ENCODE measurements around the gene OLFM3.
A peak's percentile ranks its signal among the peaks of the same experiment; 100 is the strongest.

OLFM3 gene

GRCh38 chr1:101959456-101959855 lies 37.3 kb downstream of the OLFM3 start:
- CTCF ChIA-PET = no interaction called here
- DNase-seq (ENCODE audit: extremely low spot score) = no peak
- TF ChIP-seq L3MBTL2 (conservative IDR thresholded peaks at IDR 0.05) (no peak), FOXA1 (IDR thresholded peaks at IDR 0.05) (no peak), SUZ12 (IDR thresholded peaks at IDR 0.05) (no peak), ZNF384 (IDR thresholded peaks at IDR 0.05) (no peak), HDGF (IDR thresholded peaks at IDR 0.05; ENCODE audit: borderline replicate concordance) (no peak), NFRKB (IDR thresholded peaks at IDR 0.05) (no peak), LEF1 (IDR thresholded peaks at IDR 0.05; ENCODE audit: borderline replicate concordance) (no peak), CTBP1 (IDR thresholded peaks at IDR 0.05; ENCODE audit: borderline replicate concordance) (no peak), SP1 (IDR thresholded peaks at IDR 0.05) (no peak)
- TF ChIP-seq, protein P1, sequence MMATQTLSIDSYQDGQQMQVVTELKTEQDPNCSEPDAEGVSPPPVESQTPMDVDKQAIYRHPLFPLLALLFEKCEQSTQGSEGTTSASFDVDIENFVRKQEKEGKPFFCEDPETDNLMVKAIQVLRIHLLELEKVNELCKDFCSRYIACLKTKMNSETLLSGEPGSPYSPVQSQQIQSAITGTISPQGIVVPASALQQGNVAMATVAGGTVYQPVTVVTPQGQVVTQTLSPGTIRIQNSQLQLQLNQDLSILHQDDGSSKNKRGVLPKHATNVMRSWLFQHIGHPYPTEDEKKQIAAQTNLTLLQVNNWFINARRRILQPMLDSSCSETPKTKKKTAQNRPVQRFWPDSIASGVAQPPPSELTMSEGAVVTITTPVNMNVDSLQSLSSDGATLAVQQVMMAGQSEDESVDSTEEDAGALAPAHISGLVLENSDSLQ (IDR thresholded peaks at IDR 0.05) = no peak
- POLR2A ChIA-PET = no interaction called here

- ChIA-PET CTCF (no interaction called here), POLR2A (no interaction called here)
- TF ChIP-seq LEF1 (IDR thresholded peaks at IDR 0.05; ENCODE audit: borderline replicate concordance) (no peak), SP1 (IDR thresholded peaks at IDR 0.05) (no peak), CTBP1 (IDR thresholded peaks at IDR 0.05; ENCODE audit: borderline replicate concordance) (no peak), L3MBTL2 (conservative IDR thresholded peaks at IDR 0.05) (no peak), ELF4 (IDR thresholded peaks at IDR 0.05) (no peak), ZNF384 (IDR thresholded peaks at IDR 0.05) (no peak), NFRKB (IDR thresholded peaks at IDR 0.05) (no peak), FOXM1 (IDR thresholded peaks at IDR 0.05; ENCODE audit: borderline replicate concordance) (no peak), FOXK2 (IDR thresholded peaks at IDR 0.05) (no peak), ARNT (IDR thresholded peaks at IDR 0.05) (no peak), FOXA1 (IDR thresholded peaks at IDR 0.05) (no peak), BHLHE40 (IDR thresholded peaks at IDR 0.05; ENCODE audit: borderline replicate concordance) (no peak), HDGF (IDR thresholded peaks at IDR 0.05; ENCODE audit: borderline replicate concordance) (no peak), TARDBP (IDR thresholded peaks at IDR 0.05) (no peak), SUZ12 (IDR thresholded peaks at IDR 0.05) (no peak)
- TF ChIP-seq, protein P1 (IDR thresholded peaks at IDR 0.05) = no peak
- no peak for DNase-seq (ENCODE audit: extremely low spot score)
These were observed 39.0 kb downstream of the OLFM3 start for GRCh38 chr1:101957771-101958170.

- POLR2A ChIA-PET = no interaction called here
- TF ChIP-seq CTBP1 (IDR thresholded peaks at IDR 0.05; ENCODE audit: borderline replicate concordance) = no peak
- no peak for TF ChIP-seq SP1 (IDR thresholded peaks at IDR 0.05)
- TF ChIP-seq TARDBP (IDR thresholded peaks at IDR 0.05) = no peak
- no peak for TF ChIP-seq ELF4 (IDR thresholded peaks at IDR 0.05)
- no peak for TF ChIP-seq ZNF384 (IDR thresholded peaks at IDR 0.05)
- TF ChIP-seq, protein P1 (IDR thresholded peaks at IDR 0.05) = no peak
- no peak for TF ChIP-seq FOXM1 (IDR thresholded peaks at IDR 0.05; ENCODE audit: borderline replicate concordance)
- no peak for TF ChIP-seq ARNT (IDR thresholded peaks at IDR 0.05)
- TF ChIP-seq LEF1 (IDR thresholded peaks at IDR 0.05; ENCODE audit: borderline replicate concordance) = no peak
- no peak for TF ChIP-seq HDGF (IDR thresholded peaks at IDR 0.05; ENCODE audit: borderline replicate concordance)
- no peak for TF ChIP-seq SUZ12 (IDR thresholded peaks at IDR 0.05)
- TF ChIP-seq NFRKB (IDR thresholded peaks at IDR 0.05) = no peak
- no peak for TF ChIP-seq FOXK2 (IDR thresholded peaks at IDR 0.05)
- no peak for TF ChIP-seq BHLHE40 (IDR thresholded peaks at IDR 0.05; ENCODE audit: borderline replicate concordance)
- DNase-seq (ENCODE audit: extremely low spot score) = no peak
- CTCF ChIA-PET = no interaction called here
These were observed 43.1 kb downstream of the OLFM3 start for GRCh38 chr1:101953623-101954022.

DNA sequence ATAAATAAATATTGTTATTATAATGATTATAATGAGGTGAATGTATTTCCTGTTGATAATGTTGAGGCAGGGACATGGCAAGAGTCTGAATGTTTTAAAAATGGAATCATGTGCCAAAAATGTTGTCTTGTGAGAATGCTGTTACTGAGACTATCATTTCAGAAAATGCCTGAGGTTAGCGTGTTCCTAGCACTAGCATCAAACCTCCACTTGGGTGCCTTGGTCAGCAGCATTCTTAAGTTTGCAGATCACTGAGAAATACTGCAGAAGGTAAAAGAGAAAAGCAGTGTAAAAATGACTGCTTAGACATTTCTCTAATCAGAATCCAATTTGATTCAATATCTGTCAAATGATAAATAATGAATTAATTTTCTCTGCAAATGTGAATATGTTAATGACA lies 50.8 kb downstream of the OLFM3 start:
- POLR2A ChIA-PET = no interaction called here

GRCh38 chr1:101943237-101943636 lies 53.5 kb downstream of the OLFM3 start:
- DNase-seq (ENCODE audit: extremely low spot score) = no peak
- ChIA-PET CTCF (no interaction called here), POLR2A (no interaction called here)
- TF ChIP-seq FOXK2 (IDR thresholded peaks at IDR 0.05) (no peak), HDGF (IDR thresholded peaks at IDR 0.05; ENCODE audit: borderline replicate concordance) (no peak), SP1 (IDR thresholded peaks at IDR 0.05) (no peak), BHLHE40 (IDR thresholded peaks at IDR 0.05; ENCODE audit: borderline replicate concordance) (no peak), FOXA1 (IDR thresholded peaks at IDR 0.05) (no peak), NFRKB (IDR thresholded peaks at IDR 0.05) (no peak), ARNT (IDR thresholded peaks at IDR 0.05) (no peak), ELF4 (IDR thresholded peaks at IDR 0.05) (no peak), CTBP1 (IDR thresholded peaks at IDR 0.05; ENCODE audit: borderline replicate concordance) (no peak), FOXM1 (IDR thresholded peaks at IDR 0.05; ENCODE audit: borderline replicate concordance) (no peak), SUZ12 (IDR thresholded peaks at IDR 0.05) (no peak), ZNF384 (IDR thresholded peaks at IDR 0.05) (no peak), LEF1 (IDR thresholded peaks at IDR 0.05; ENCODE audit: borderline replicate concordance) (no peak)
- TF ChIP-seq, protein P1 (IDR thresholded peaks at IDR 0.05) = no peak

More for the DNA sequence above, 50.8 kb downstream of the OLFM3 start:
- DNase-seq (ENCODE audit: extremely low spot score) = peak; percentile 17
- TF ChIP-seq ARNT (IDR thresholded peaks at IDR 0.05) = no peak
- TF ChIP-seq FOXA1 (IDR thresholded peaks at IDR 0.05) = no peak
- TF ChIP-seq FOXK2 (IDR thresholded peaks at IDR 0.05) = no peak
- no peak for TF ChIP-seq SUZ12 (IDR thresholded peaks at IDR 0.05)
- no peak for TF ChIP-seq ZNF384 (IDR thresholded peaks at IDR 0.05)
- TF ChIP-seq, protein P1 (IDR thresholded peaks at IDR 0.05) = no peak
- no peak for TF ChIP-seq CTBP1 (IDR thresholded peaks at IDR 0.05; ENCODE audit: borderline replicate concordance)
- CTCF ChIA-PET = no interaction called here

All from HEK293T (cell line).